SK-N-SH (cell line): ENCODE measurements around the gene EME2. TPM values are rescaled to one million over a fixed set of nuclear protein-coding genes. Genes with fewer than 3 reads are reported as not detected.

Experiments
- CTCF ChIA-PET: fragments of 300-600, 350-600 bp; formaldehyde crosslinking; extraction: SDS; loops from one replicate; lab custom pipeline; 2021; lab: Yijun Ruan, JAX
- POLR2A ChIA-PET: fragments of 350-600 bp; sonication (Branson Sonifier 250); formaldehyde crosslinking; extraction: SDS; loops from one replicate; lab custom pipeline; 2020; ENCODE audit warnings: antibody characterized with exemption, inconsistent platforms; lab: Yijun Ruan, JAX
- DNase-seq: peaks from one replicate; pipeline ENCODE4 v3.0.0; 2012
- H2AFZ ChIP-seq: fragments of 200-600 bp; sonication (generic); 2 replicates; pipeline ENCODE4 v1.8.1; 2016; ENCODE audit warnings: antibody characterized with exemption, mild to moderate bottlenecking, low read depth
- H3F3A ChIP-seq: fragments of 200-600 bp; sonication (generic); replicated peaks from 2 replicates; pipeline ENCODE3; 2016; ENCODE audit warnings: antibody characterized with exemption, mild to moderate bottlenecking; ENCODE audit not compliant: insufficient read depth
- H3K27ac ChIP-seq, 2 experiments: fragments of 200-500 bp in 1 of 2; fragments of 200-600 bp in 1 of 2; sonication (Bioruptor generic) in 1 of 2; sonication (generic), shearing (Covaris generic) in 1 of 2; 2 replicates each; pipeline versions ENCODE4 v1.5.1 to v1.6.1; 2014 to 2016; ENCODE audit warnings: low read depth in 2 of 2, inconsistent platforms in 1 of 2, low read length in 1 of 2, mild to moderate bottlenecking in 1 of 2, mixed read lengths in 1 of 2
- H3K27me3 ChIP-seq: fragments of 200-600 bp; sonication (generic), shearing (Covaris generic); 2 replicates; pipeline ENCODE4 v1.6.1; 2016; ENCODE audit warnings: mixed run types; ENCODE audit not compliant: insufficient read depth
- H3K36me3 ChIP-seq, 2 experiments: fragments of 200-500 bp in 1 of 2; fragments of 200-600 bp in 1 of 2; sonication (Bioruptor generic) in 1 of 2; sonication (generic) in 1 of 2; replicated peaks in 1 of 2; 2 replicates each; pipeline versions ENCODE3 to v1.5.1; 2014 to 2016; ENCODE audit warnings: low read length in 1 of 2, mild to moderate bottlenecking in 1 of 2; ENCODE audit not compliant: insufficient read depth in 2 of 2, control insufficient read depth in 1 of 2
- H3K4me1 ChIP-seq, 2 experiments: fragments of 200-500 bp in 1 of 2; fragments of 200-600 bp in 1 of 2; sonication (Bioruptor generic) in 1 of 2; sonication (generic), shearing (Covaris generic) in 1 of 2; 2 replicates each; pipeline versions ENCODE4 v1.5.1 to v1.6.1; 2014 to 2016; ENCODE audit warnings: low read depth in 1 of 2, low read length in 1 of 2, mixed run types in 1 of 2; ENCODE audit not compliant: insufficient read depth in 2 of 2, control insufficient read depth in 1 of 2
- H3K4me2 ChIP-seq: fragments of 200-600 bp; sonication (generic), shearing (Covaris generic); 2 replicates; pipeline ENCODE4 v1.6.1; 2017; ENCODE audit warnings: mixed run types
- H3K4me3 ChIP-seq, 2 experiments: fragments of 200-500 bp in 1 of 2; fragments of 200-600 bp in 1 of 2; sonication (Bioruptor generic) in 1 of 2; sonication (generic), shearing (Covaris generic) in 1 of 2; 2 replicates each; pipeline versions ENCODE4 v1.5.1 to v1.8.1; 2014 to 2016; ENCODE audit warnings: low read depth in 2 of 2, inconsistent platforms in 1 of 2, low read length in 1 of 2, mild to moderate bottlenecking in 1 of 2, mixed read lengths in 1 of 2, moderate library complexity in 1 of 2
- H3K79me2 ChIP-seq: fragments of 200-600 bp; sonication (generic); 2 replicates; pipeline ENCODE4 v1.8.1; 2017; ENCODE audit warnings: mild to moderate bottlenecking; ENCODE audit not compliant: insufficient read depth
- H3K9ac ChIP-seq: fragments of 200-600 bp; sonication (generic); 2 replicates; pipeline ENCODE4 v1.6.1; 2017; ENCODE audit warnings: mixed run types
- H3K9me2 ChIP-seq: fragments of 200-600 bp; sonication (generic); 2 replicates; pipeline ENCODE4 v1.6.1; 2017; ENCODE audit warnings: mixed run types
- H3K9me3 ChIP-seq: fragments of 200-600 bp; sonication (generic); 2 replicates; pipeline ENCODE4 v1.6.1; 2017; ENCODE audit warnings: mixed run types, mild to moderate bottlenecking, moderate library complexity
- H4K20me1 ChIP-seq: fragments of 200-600 bp; sonication (generic); 2 replicates; pipeline ENCODE4 v1.6.1; 2017; ENCODE audit warnings: mild to moderate bottlenecking, mixed run types; ENCODE audit not compliant: insufficient read depth
- CHD2 ChIP-seq: fragments of 150-350 bp; IDR thresholded peaks from 2 replicates; pipeline ENCODE4 v1.6.1; 2018; ENCODE audit warnings: low read length; ENCODE audit not compliant: partially characterized antibody
- ELF1 ChIP-seq: IDR thresholded peaks from 2 replicates; pipeline ENCODE4 v1.4.0; 2012
- EZH2phosphoT487 ChIP-seq: fragments of 200-600 bp; sonication (generic); IDR thresholded peaks from 2 replicates; pipeline ENCODE4 v1.6.1; 2017; ENCODE audit warnings: low read depth, mixed run types, mild to moderate bottlenecking, antibody characterized with exemption, moderate library complexity, borderline replicate concordance
- FOXJ3 ChIP-seq: sonication (generic); formaldehyde crosslinking; IDR thresholded peaks from 2 replicates; pipeline ENCODE4 v1.5.1; 2020; ENCODE audit warnings: mild to moderate bottlenecking, missing genetic modification reagents
- MXI1 ChIP-seq: IDR thresholded peaks from 2 replicates; pipeline ENCODE4 v1.6.1; 2012; ENCODE audit warnings: mild to moderate bottlenecking, low read depth, low read length, improper control_type of control experiment
- NFIC ChIP-seq: IDR thresholded peaks from 2 replicates; pipeline ENCODE4 v1.4.0; 2012; ENCODE audit warnings: borderline replicate concordance
- NRF1 ChIP-seq: IDR thresholded peaks from 2 replicates; pipeline ENCODE4 v1.6.1; 2012; ENCODE audit warnings: low read depth, mild to moderate bottlenecking, low read length
- RAD21 ChIP-seq: IDR thresholded peaks from 2 replicates; pipeline ENCODE4 v1.6.1; 2012; ENCODE audit warnings: mild to moderate bottlenecking, low read length
- RFX5 ChIP-seq: IDR thresholded peaks from 2 replicates; pipeline ENCODE4 v1.6.1; 2012; ENCODE audit warnings: mild to moderate bottlenecking, improper control_type of control experiment, low read length
- SMC3 ChIP-seq: IDR thresholded peaks from 2 replicates; pipeline ENCODE4 v1.6.1; 2012; ENCODE audit warnings: low read depth, low read length, improper control_type of control experiment
- TAF1 ChIP-seq: IDR thresholded peaks from 2 replicates; pipeline ENCODE4 v1.6.1; 2012; ENCODE audit warnings: low read depth, mild to moderate bottlenecking, low read length, moderate library complexity, borderline replicate concordance
- TCF12 ChIP-seq: IDR thresholded peaks from 2 replicates; pipeline ENCODE4 v1.4.0; 2012
- USF1 ChIP-seq: IDR thresholded peaks from 2 replicates; pipeline ENCODE4 v1.4.0; 2012; ENCODE audit warnings: low read depth, borderline replicate concordance
- YY1 ChIP-seq: IDR thresholded peaks from 2 replicates; pipeline ENCODE4 v1.4.0; 2012; ENCODE audit warnings: low read depth, mild to moderate bottlenecking
- ZBTB33 ChIP-seq: IDR thresholded peaks from 2 replicates; pipeline ENCODE4 v1.4.0; 2012; ENCODE audit warnings: low read depth, borderline replicate concordance
- WGBS: methylation state at CpG from one replicate; pipeline ENCODE4 v1.1.6; 2017; ENCODE audit warnings: low lambda C conversion rate; 5-methylcytosine and 5-hydroxymethylcytosine counted together
- polyA plus RNA-seq, 3 experiments: library from polyadenylated mRNA; depleted of rRNA; stranded (reverse); fragments of >200 nt; gene quantifications; 2 replicates each; pipeline ENCODE4 v1.2.3, GENCODE V29; 2012
- TF ChIP-seq, protein P1 (sequence below): IDR thresholded peaks from 2 replicates; pipeline ENCODE4 v1.6.1; 2012; ENCODE audit warnings: mild to moderate bottlenecking, low read depth, low read length, moderate library complexity
- TF ChIP-seq, protein P2 (sequence below): IDR thresholded peaks from 2 replicates; pipeline ENCODE4; 2012
- TF ChIP-seq, protein P3 (sequence below): IDR thresholded peaks from 2 replicates; pipeline ENCODE4 v1.4.0; 2012; ENCODE audit warnings: low read depth
- TF ChIP-seq, protein P4 (sequence below): fragments of 150-350 bp; IDR thresholded peaks from 2 replicates; pipeline ENCODE4 v1.6.1; 2017; ENCODE audit warnings: antibody characterized with exemption, low read length, low read depth, borderline replicate concordance
- TF ChIP-seq, protein P5 (sequence below): fragments of 150-350 bp; IDR thresholded peaks from 2 replicates; pipeline ENCODE4 v1.6.1; 2016; ENCODE audit warnings: mild to moderate bottlenecking, low read depth, low read length

Gene EME2
- polyA plus RNA-seq, 1 of the 3 experiments (the other 2 are of a cell fraction) = 10.1 TPM

DNA sequence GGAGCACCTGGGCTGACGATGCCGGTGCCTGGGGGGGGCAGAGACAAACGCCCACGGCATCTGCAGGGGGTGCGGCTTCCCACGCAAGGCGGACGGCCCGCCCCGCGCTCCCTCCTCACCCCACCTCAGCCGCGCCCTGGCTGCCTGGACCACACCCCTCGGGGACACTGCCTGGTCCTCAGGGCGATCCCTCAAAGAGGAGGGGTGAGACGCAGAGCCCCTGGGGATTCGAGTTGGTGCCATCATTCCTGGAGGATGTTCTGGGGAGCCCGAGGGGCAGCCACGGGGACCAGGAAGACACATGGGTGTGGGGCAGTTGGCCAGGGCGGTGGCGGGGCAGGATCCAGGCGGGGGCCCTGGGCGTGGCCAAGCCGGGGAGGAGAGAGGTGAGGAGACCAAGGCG lies 17.0 kb downstream of the EME2 start:
- 97% methylated on average over 14 of the region's 25 CpGs for WGBS
- Histone ChIP-seq H3F3A (no peaks in the 10 kb centered on the region), H3K4me1 (no peaks in the 10 kb centered on the region; a peak in 1 of 4 replicates), H3K27ac (no peak overlapping the region), H3K4me2 (no peak overlapping the region), H3K79me2 (peaks cover 22% of the 10 kb centered on the region), H3K9me3 (no peaks in the 10 kb centered on the region), H2AFZ (no peak overlapping the region), H4K20me1 (0 out of 2 replicates have a peak, but pooled peaks cover 3% of the 10 kb centered on the region), H3K27me3 (no peaks in the 10 kb centered on the region), H3K36me3 (peaks cover 0 to 48% of the 10 kb centered on the region in 2 experiments), H3K4me3 (no peak overlapping the region), H3K9ac (no peak overlapping the region), H3K9me2 (no peaks in the 10 kb centered on the region)
- no peak for DNase-seq
- CTCF ChIA-PET = no interaction called here
- no peak for TF ChIP-seq TCF12
- no peak for TF ChIP-seq ELF1
- TF ChIP-seq EZH2phosphoT487 = no peak
- TF ChIP-seq FOXJ3 (CRISPR knock-in tag) = no peak
- TF ChIP-seq SMC3 = no peak
- TF ChIP-seq YY1 = no peak
- TF ChIP-seq, protein P1, sequence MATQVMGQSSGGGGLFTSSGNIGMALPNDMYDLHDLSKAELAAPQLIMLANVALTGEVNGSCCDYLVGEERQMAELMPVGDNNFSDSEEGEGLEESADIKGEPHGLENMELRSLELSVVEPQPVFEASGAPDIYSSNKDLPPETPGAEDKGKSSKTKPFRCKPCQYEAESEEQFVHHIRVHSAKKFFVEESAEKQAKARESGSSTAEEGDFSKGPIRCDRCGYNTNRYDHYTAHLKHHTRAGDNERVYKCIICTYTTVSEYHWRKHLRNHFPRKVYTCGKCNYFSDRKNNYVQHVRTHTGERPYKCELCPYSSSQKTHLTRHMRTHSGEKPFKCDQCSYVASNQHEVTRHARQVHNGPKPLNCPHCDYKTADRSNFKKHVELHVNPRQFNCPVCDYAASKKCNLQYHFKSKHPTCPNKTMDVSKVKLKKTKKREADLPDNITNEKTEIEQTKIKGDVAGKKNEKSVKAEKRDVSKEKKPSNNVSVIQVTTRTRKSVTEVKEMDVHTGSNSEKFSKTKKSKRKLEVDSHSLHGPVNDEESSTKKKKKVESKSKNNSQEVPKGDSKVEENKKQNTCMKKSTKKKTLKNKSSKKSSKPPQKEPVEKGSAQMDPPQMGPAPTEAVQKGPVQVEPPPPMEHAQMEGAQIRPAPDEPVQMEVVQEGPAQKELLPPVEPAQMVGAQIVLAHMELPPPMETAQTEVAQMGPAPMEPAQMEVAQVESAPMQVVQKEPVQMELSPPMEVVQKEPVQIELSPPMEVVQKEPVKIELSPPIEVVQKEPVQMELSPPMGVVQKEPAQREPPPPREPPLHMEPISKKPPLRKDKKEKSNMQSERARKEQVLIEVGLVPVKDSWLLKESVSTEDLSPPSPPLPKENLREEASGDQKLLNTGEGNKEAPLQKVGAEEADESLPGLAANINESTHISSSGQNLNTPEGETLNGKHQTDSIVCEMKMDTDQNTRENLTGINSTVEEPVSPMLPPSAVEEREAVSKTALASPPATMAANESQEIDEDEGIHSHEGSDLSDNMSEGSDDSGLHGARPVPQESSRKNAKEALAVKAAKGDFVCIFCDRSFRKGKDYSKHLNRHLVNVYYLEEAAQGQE = no peak
- no peak for TF ChIP-seq RAD21
- TF ChIP-seq, protein P2, sequence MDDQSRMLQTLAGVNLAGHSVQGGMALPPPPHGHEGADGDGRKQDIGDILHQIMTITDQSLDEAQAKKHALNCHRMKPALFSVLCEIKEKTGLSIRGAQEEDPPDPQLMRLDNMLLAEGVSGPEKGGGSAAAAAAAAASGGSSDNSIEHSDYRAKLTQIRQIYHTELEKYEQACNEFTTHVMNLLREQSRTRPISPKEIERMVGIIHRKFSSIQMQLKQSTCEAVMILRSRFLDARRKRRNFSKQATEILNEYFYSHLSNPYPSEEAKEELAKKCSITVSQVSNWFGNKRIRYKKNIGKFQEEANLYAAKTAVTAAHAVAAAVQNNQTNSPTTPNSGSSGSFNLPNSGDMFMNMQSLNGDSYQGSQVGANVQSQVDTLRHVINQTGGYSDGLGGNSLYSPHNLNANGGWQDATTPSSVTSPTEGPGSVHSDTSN = no peak
- TF ChIP-seq ZBTB33 = no peak
- no peak for TF ChIP-seq TAF1
- no peak for TF ChIP-seq USF1
- TF ChIP-seq RFX5 = no peak
- TF ChIP-seq NRF1 = no peak
- TF ChIP-seq CHD2 = no peak
- no peak for TF ChIP-seq NFIC
- TF ChIP-seq, protein P3, sequence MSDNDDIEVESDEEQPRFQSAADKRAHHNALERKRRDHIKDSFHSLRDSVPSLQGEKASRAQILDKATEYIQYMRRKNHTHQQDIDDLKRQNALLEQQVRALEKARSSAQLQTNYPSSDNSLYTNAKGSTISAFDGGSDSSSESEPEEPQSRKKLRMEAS = no peak
- no peak for TF ChIP-seq MXI1
- TF ChIP-seq, protein P4, sequence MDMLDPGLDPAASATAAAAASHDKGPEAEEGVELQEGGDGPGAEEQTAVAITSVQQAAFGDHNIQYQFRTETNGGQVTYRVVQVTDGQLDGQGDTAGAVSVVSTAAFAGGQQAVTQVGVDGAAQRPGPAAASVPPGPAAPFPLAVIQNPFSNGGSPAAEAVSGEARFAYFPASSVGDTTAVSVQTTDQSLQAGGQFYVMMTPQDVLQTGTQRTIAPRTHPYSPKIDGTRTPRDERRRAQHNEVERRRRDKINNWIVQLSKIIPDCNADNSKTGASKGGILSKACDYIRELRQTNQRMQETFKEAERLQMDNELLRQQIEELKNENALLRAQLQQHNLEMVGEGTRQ = no peak
- TF ChIP-seq, protein P5, sequence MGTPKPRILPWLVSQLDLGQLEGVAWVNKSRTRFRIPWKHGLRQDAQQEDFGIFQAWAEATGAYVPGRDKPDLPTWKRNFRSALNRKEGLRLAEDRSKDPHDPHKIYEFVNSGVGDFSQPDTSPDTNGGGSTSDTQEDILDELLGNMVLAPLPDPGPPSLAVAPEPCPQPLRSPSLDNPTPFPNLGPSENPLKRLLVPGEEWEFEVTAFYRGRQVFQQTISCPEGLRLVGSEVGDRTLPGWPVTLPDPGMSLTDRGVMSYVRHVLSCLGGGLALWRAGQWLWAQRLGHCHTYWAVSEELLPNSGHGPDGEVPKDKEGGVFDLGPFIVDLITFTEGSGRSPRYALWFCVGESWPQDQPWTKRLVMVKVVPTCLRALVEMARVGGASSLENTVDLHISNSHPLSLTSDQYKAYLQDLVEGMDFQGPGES = no peak
- POLR2A ChIA-PET = interaction anchor here (0.6 kb wide), 1 partner anchor 1125 kb away, joined by 4 read pairs; no protein-coding TSS in a partner anchor
